Measurements from ENCODE around the gene KNG1. TPM values are rescaled to one million over a fixed set of nuclear protein-coding genes. Genes with fewer than 3 reads are reported as not detected.
A peak's percentile ranks its signal among the peaks of the same experiment; 100 is the strongest.

KNG1 gene
- total RNA-seq, 1 donor from 2014 or later, result not detected

DNA sequence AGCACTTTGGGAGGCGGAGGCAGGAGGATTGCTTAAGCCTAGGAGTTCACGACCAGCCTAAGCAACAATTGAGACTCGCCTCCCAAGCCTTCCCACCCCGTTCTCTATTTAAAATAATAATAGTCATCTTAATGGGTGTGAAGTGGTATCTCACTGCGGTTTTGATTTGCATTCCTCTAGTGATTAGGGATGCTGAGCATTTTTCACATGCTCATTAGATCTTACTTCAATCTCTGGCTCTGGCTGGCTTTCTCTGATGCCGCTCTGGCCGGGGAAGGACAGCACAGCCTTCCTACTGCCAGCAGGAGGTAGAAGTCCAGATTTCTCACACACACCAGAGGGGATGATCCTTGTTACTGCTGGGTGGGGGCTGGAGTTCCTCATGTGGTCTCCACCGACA lies 58.8 kb downstream of the KNG1 start:
- Mint-ChIP-seq H3K4me1 (peaks cover 23% of the 10 kb centered on the region), H3K36me3 (ENCODE audit: low read depth) (peaks cover 3% of the 10 kb centered on the region), H3K9me3 (no peaks in the 10 kb centered on the region), H3K27ac (no peak overlapping the region), H3K4me3 (no peak overlapping the region), H3K27me3 (no peaks in the 10 kb centered on the region)
- ATAC-seq (ENCODE audit: low read depth) (no peak), DNase-seq (no peak)
- ChIA-PET CTCF (no interaction called here), POLR2A (no interaction called here)
- TF ChIP-seq, protein P1, sequence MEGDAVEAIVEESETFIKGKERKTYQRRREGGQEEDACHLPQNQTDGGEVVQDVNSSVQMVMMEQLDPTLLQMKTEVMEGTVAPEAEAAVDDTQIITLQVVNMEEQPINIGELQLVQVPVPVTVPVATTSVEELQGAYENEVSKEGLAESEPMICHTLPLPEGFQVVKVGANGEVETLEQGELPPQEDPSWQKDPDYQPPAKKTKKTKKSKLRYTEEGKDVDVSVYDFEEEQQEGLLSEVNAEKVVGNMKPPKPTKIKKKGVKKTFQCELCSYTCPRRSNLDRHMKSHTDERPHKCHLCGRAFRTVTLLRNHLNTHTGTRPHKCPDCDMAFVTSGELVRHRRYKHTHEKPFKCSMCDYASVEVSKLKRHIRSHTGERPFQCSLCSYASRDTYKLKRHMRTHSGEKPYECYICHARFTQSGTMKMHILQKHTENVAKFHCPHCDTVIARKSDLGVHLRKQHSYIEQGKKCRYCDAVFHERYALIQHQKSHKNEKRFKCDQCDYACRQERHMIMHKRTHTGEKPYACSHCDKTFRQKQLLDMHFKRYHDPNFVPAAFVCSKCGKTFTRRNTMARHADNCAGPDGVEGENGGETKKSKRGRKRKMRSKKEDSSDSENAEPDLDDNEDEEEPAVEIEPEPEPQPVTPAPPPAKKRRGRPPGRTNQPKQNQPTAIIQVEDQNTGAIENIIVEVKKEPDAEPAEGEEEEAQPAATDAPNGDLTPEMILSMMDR (IDR thresholded peaks at IDR 0.05), result no peak
- intact Hi-C loops (cut with micrococcal nuclease), result no loop called here

DNA sequence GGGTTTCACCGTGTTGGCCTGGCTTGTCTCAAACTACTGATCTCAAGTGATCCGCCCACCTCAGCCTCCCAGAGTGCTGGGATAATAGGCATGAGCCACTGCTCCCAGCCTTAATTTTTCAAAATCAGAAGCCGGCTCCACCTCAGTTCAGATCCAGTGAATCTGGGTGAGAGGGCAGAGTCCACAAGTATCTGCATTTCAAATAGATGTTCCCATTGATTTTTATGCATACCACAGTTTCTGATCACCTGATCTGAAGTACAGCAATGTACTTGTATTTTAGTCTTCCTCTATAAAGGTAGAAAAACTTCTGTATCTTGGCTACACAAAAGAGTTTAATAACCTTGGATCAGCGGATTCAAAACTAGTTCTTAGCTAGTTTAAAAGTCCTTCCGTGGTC lies 62.0 kb downstream of the KNG1 start:
- Mint-ChIP-seq H3K36me3 (ENCODE audit: low read depth) (peaks cover 15% of the 10 kb centered on the region), H3K4me1 (peaks cover 14% of the 10 kb centered on the region), H3K27ac (no peak overlapping the region), H3K4me3 (no peak overlapping the region), H3K9me3 (no peaks in the 10 kb centered on the region), H3K27me3 (no peaks in the 10 kb centered on the region)
- ChIA-PET CTCF (no interaction called here), POLR2A (interaction anchor here (0.6 kb wide), 1 partner anchor 11 kb away, joined by 3 read pairs; no protein-coding TSS in a partner anchor)
- DNase-seq, result no peak
- ATAC-seq (ENCODE audit: low read depth), result no peak
- TF ChIP-seq, protein P1 (IDR thresholded peaks at IDR 0.05), result no peak
- intact Hi-C loops (cut with micrococcal nuclease), result no loop called here

DNA sequence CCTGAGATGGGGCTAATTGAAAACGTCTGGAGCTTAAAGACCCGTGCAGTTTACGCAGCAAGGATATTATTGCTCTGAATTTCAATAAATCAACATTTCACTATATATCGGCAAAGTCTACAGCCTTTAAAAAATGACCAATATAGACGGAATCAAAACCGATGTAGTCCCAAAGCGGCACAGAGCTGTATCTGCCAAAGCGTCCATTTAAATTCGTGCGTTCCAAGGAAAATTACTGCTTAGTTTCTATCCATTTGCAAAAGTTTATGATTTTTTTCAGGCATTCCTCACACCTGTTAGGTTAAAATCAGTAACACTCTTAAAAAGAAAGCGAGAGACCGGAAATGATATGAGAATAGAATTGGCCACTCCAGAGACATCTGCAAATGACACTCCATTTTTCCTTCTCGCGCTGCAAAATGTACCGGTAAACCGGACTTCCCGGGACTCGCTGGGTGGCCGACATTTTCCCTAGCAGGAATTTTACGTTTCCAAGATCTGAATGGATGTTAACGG lies 65.4 kb downstream of the KNG1 start:
- no peak for DNase-seq
- Mint-ChIP-seq H3K27ac (peak overlapping the region; percentile 99), H3K4me1 (peaks cover 42% of the 10 kb centered on the region), H3K4me3 (peak overlapping the region; percentile 98), H3K36me3 (ENCODE audit: low read depth) (peaks cover 49% of the 10 kb centered on the region), H3K27me3 (no peaks in the 10 kb centered on the region), H3K9me3 (no peaks in the 10 kb centered on the region)
- intact Hi-C loops (cut with micrococcal nuclease), result loop anchor here (1.0 to 10.0 kb wide), 10 partner anchors 10 to 844 kb away; partner anchors contain the start of genes DNAJB11, ETV5, RFC4 and ST6GAL1
- POLR2A ChIA-PET, result interaction anchor here (0.6 to 6.0 kb wide), 41 partner anchors 10 to 1197 kb away, joined by 3 to 258 read pairs (median 8); partner anchors contain the start of genes DGKG, DNAJB11, ETV5 and HRG
- no peak for ATAC-seq (ENCODE audit: low read depth)
- CTCF ChIA-PET, result interaction anchor here (1.1 to 1.8 kb wide), 2 partner anchors 10 to 45 kb away, joined by 3 to 7 read pairs; no protein-coding TSS in a partner anchor
- TF ChIP-seq, protein P1 (IDR thresholded peaks at IDR 0.05), result no peak

DNA sequence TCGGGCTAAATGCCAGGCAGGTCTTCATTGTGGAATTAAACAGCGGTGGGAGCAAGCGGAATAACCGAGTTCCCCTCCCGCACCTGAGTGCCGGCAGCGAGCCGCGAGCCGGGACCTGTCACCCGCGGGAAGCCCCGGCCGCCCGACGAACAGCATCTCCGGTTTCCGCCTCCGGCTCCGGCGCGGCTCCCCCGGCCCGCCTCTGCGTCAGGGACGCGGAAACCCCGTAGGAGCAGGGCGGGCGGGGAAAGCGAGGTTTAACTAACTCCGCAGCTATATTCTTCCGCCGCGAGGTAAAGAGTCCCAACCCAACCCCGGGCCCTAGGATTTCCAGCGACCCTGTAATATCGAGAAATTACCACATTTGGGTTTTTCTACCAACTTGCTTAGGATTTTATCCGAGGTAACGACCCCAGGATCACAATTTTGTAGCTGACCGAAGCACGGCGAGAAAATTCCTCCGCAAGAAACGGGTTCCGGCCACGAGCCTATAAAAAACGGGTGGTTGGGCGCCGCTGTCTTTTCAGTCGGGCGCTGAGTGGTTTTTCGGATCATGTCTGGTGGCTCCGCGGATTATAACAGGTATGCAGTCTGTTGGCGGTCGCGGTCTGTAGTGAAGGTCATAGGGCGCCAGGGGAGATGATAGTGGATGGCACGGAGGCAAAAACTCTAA lies 66.0 kb downstream of the KNG1 start, which contains the start of gene EIF4A2:
Gene EIF4A2, plus strand, starts transcription at position 520 of the 673 bp plus-strand sequence. Its CDS starts 34 bp downstream, at position 554.
- ChIA-PET CTCF (interaction anchor here (1.1 to 1.8 kb wide), 4 partner anchors 10 to 356 kb away, joined by 3 to 7 read pairs (median 4); partner anchors contain the start of gene RPL39L), POLR2A (interaction anchor here (0.5 to 6.0 kb wide), 53 partner anchors 9 to 1603 kb away, joined by 3 to 258 read pairs (median 7); partner anchors contain the start of genes DGKG, DNAJB11, ETV5 and HRG)
- Mint-ChIP-seq H3K4me3 (peak within 1 kb of the TSS; percentile 98), H3K27me3 (no peaks in the 10 kb centered on the region), H3K9me3 (no peaks in the 10 kb centered on the region), H3K36me3 (ENCODE audit: low read depth) (peaks cover 55% of the 10 kb centered on the region), H3K27ac (peak within 1 kb of the TSS; percentile 99), H3K4me1 (peaks cover 48% of the 10 kb centered on the region)
- intact Hi-C loops (cut with micrococcal nuclease), result loop anchor here (1.0 to 10.0 kb wide), 10 partner anchors 11 to 845 kb away; partner anchors contain the start of genes DNAJB11, ETV5, RFC4 and ST6GAL1
- TF ChIP-seq, protein P1 (IDR thresholded peaks at IDR 0.05), result no peak
- ATAC-seq (ENCODE audit: low read depth), result peak; percentile 77
- peak; percentile 88 for DNase-seq

Measured in activated B cell treated with CpG ODN at 0.5 μM for 24 hours (primary cell).